ENCODE data around the gene IL18BP.

DNA sequence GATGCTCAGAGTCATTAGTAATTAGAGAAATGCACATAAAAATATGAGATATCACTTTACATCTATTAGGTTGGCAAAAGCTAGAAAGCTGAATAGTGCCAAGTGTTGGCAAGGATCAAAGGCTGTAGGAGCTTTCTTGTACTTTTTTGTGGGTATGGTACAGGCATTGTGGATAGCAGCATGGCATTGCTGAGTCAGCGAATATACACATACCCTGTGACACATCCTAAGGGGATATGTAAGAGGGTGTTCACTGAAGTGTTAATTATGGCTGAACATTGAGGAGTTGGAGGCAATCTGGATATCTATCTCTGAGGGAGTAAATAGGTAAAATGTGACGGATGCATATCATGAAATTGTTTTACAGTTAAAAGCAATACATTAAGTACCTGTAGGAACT lies 27.0 kb upstream of the IL18BP start:
- TF ChIP-seq POLR2A (IDR thresholded peaks at IDR 0.05; ENCODE audit: low read depth, low read length) (no peak), RAD51 (IDR thresholded peaks at IDR 0.05) (no peak), ETV6 (conservative IDR thresholded peaks at IDR 0.05 in 1 of 2, IDR thresholded peaks at IDR 0.05 in 1 of 2; ENCODE audit: borderline replicate concordance in 1 of 2, low read depth in 1 of 2) (no peak), YY1 (IDR thresholded peaks at IDR 0.05; ENCODE audit: low read depth, low read length) (no peak), BACH1 (IDR thresholded peaks at IDR 0.05; ENCODE audit: borderline replicate concordance) (no peak), CHD2 (IDR thresholded peaks at IDR 0.05; ENCODE audit: borderline replicate concordance, low read depth, low read length) (no peak), POLR2AphosphoS5 (IDR thresholded peaks at IDR 0.05; ENCODE audit: low read length) (no peak), ZNF24 (IDR thresholded peaks at IDR 0.05) (no peak), IKZF1 (conservative IDR thresholded peaks at IDR 0.05) (no peak)
- TF ChIP-seq, protein P1, sequence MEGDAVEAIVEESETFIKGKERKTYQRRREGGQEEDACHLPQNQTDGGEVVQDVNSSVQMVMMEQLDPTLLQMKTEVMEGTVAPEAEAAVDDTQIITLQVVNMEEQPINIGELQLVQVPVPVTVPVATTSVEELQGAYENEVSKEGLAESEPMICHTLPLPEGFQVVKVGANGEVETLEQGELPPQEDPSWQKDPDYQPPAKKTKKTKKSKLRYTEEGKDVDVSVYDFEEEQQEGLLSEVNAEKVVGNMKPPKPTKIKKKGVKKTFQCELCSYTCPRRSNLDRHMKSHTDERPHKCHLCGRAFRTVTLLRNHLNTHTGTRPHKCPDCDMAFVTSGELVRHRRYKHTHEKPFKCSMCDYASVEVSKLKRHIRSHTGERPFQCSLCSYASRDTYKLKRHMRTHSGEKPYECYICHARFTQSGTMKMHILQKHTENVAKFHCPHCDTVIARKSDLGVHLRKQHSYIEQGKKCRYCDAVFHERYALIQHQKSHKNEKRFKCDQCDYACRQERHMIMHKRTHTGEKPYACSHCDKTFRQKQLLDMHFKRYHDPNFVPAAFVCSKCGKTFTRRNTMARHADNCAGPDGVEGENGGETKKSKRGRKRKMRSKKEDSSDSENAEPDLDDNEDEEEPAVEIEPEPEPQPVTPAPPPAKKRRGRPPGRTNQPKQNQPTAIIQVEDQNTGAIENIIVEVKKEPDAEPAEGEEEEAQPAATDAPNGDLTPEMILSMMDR (IDR thresholded peaks at IDR 0.05 in 2 of 3, conservative IDR thresholded peaks at IDR 0.05 in 1 of 3; ENCODE audit: control insufficient read depth in 2 of 3, extremely low read depth in 1 of 3, insufficient read depth in 1 of 3, low read depth in 3 of 3, low read length in 3 of 3): no peak
- TF ChIP-seq, protein P2, sequence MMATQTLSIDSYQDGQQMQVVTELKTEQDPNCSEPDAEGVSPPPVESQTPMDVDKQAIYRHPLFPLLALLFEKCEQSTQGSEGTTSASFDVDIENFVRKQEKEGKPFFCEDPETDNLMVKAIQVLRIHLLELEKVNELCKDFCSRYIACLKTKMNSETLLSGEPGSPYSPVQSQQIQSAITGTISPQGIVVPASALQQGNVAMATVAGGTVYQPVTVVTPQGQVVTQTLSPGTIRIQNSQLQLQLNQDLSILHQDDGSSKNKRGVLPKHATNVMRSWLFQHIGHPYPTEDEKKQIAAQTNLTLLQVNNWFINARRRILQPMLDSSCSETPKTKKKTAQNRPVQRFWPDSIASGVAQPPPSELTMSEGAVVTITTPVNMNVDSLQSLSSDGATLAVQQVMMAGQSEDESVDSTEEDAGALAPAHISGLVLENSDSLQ (IDR thresholded peaks at IDR 0.05): no peak

Data from GM12878 (cell line).